ENCODE data around the gene FGFR2.

Gene FGFR2

GRCh38 chr10:121637437-121637836 is 39.2 kb upstream of the FGFR2 start:
- Histone ChIP-seq H3K27me3 (no peaks in the 10 kb centered on the region), H3K9me3 (no peaks in the 10 kb centered on the region), H3K36me3 (no peaks in the 10 kb centered on the region), H3K4me1 (peaks cover 4% of the 10 kb centered on the region), H3K4me3 (ENCODE audit: low read depth, low read length) (no peak overlapping the region)
- no peak for DNase-seq
- TF ChIP-seq CTCF (IDR thresholded peaks at IDR 0.05; ENCODE audit: low read depth, low read length) = no peak

- no peaks in the 10 kb centered on the region for H3K36me3 ChIP-seq
- DNase-seq = no peak
- no peak for TF ChIP-seq CTCF (IDR thresholded peaks at IDR 0.05; ENCODE audit: low read depth, low read length)
- no peaks in the 10 kb centered on the region for H3K9me3 ChIP-seq
- no peaks in the 10 kb centered on the region for H3K27me3 ChIP-seq
- H3K4me1 ChIP-seq = peaks cover 4% of the 10 kb centered on the region
- H3K4me3 ChIP-seq (ENCODE audit: low read depth, low read length) = no peak overlapping the region
These were observed 34.8 kb upstream of the FGFR2 start for GRCh38 chr10:121633056-121633455.

GRCh38 chr10:121631365-121632029 is 33.3 kb upstream of the FGFR2 start:
- no peak for TF ChIP-seq CTCF (IDR thresholded peaks at IDR 0.05; ENCODE audit: low read depth, low read length)
- Histone ChIP-seq H3K27me3 (no peaks in the 10 kb centered on the region), H3K4me1 (peaks cover 4% of the 10 kb centered on the region), H3K36me3 (no peaks in the 10 kb centered on the region), H3K4me3 (ENCODE audit: low read depth, low read length) (no peak overlapping the region), H3K9me3 (no peaks in the 10 kb centered on the region)
- no peak for DNase-seq

GRCh38 chr10:121628859-121629258 is 30.6 kb upstream of the FGFR2 start:
- TF ChIP-seq CTCF (IDR thresholded peaks at IDR 0.05; ENCODE audit: low read depth, low read length) = no peak
- no peak for DNase-seq
- H3K27me3 ChIP-seq = no peaks in the 10 kb centered on the region

GRCh38 chr10:121627876-121628581 is 29.8 kb upstream of the FGFR2 start:
- Histone ChIP-seq H3K9me3 (no peaks in the 10 kb centered on the region), H3K36me3 (no peaks in the 10 kb centered on the region), H3K27me3 (no peaks in the 10 kb centered on the region), H3K4me3 (ENCODE audit: low read depth, low read length) (no peak overlapping the region), H3K4me1 (no peaks in the 10 kb centered on the region)
- no peak for TF ChIP-seq CTCF (IDR thresholded peaks at IDR 0.05; ENCODE audit: low read depth, low read length)
- no peak for DNase-seq

More at GRCh38 chr10:121628859-121629258, 30.6 kb upstream of the FGFR2 start:
- Histone ChIP-seq H3K4me3 (ENCODE audit: low read depth, low read length) (no peak overlapping the region), H3K4me1 (peaks cover 4% of the 10 kb centered on the region), H3K36me3 (no peaks in the 10 kb centered on the region), H3K9me3 (no peaks in the 10 kb centered on the region)

GRCh38 chr10:121624836-121625486 is 26.7 kb upstream of the FGFR2 start:
- TF ChIP-seq CTCF (IDR thresholded peaks at IDR 0.05; ENCODE audit: low read depth, low read length) = no peak
- DNase-seq = no peak
- Histone ChIP-seq H3K27me3 (no peaks in the 10 kb centered on the region), H3K4me1 (no peaks in the 10 kb centered on the region), H3K36me3 (no peaks in the 10 kb centered on the region), H3K4me3 (ENCODE audit: low read depth, low read length) (no peak overlapping the region), H3K9me3 (no peaks in the 10 kb centered on the region)

All from BE2C (cell line).